Omental fat pad (tissue), 4 donors: ENCODE results near the gene KISS1R. TPM values are rescaled to one million over a fixed set of nuclear protein-coding genes. Genes with fewer than 3 reads are reported as not detected.

ENCODE experiments used
- ATAC-seq: fragments of 150-250 bp; one replicate; pipeline ENCODE4 v1.9.1; 2016; ENCODE audit warnings: mild to moderate bottlenecking, moderate library complexity; ENCODE audit not compliant: low FRiP score
- DNase-seq: peaks from one replicate; pipeline ENCODE4 v3.0.0-alpha.2; 2019; ENCODE audit warnings: low spot score
- CTCF ChIP-seq, 3 donors: fragments of 450-650 bp; IDR thresholded peaks; one replicate each; pipeline ENCODE4 v1.5.1; 2016 to 2017; ENCODE audit warnings: antibody characterized with exemption in 3 of 3, mild to moderate bottlenecking in 3 of 3, moderate library complexity in 2 of 3
- total RNA-seq, 4 donors: library from RNA; depleted of rRNA; stranded (reverse); fragments of >200 nt; gene quantifications; one replicate each; pipeline ENCODE4 v1.1.0, GENCODE V29; 2016

Gene KISS1R
- total RNA-seq, 4 donors from 2014 or later = 0.24 TPM; not detected in 3

- ATAC-seq = no peak
- no peak for TF ChIP-seq CTCF (IDR thresholded peaks at IDR 0.05)
- DNase-seq = no peak
Measured at GRCh38 chr19:911197-912033, 5.7 kb upstream of the KISS1R start.

DNA sequence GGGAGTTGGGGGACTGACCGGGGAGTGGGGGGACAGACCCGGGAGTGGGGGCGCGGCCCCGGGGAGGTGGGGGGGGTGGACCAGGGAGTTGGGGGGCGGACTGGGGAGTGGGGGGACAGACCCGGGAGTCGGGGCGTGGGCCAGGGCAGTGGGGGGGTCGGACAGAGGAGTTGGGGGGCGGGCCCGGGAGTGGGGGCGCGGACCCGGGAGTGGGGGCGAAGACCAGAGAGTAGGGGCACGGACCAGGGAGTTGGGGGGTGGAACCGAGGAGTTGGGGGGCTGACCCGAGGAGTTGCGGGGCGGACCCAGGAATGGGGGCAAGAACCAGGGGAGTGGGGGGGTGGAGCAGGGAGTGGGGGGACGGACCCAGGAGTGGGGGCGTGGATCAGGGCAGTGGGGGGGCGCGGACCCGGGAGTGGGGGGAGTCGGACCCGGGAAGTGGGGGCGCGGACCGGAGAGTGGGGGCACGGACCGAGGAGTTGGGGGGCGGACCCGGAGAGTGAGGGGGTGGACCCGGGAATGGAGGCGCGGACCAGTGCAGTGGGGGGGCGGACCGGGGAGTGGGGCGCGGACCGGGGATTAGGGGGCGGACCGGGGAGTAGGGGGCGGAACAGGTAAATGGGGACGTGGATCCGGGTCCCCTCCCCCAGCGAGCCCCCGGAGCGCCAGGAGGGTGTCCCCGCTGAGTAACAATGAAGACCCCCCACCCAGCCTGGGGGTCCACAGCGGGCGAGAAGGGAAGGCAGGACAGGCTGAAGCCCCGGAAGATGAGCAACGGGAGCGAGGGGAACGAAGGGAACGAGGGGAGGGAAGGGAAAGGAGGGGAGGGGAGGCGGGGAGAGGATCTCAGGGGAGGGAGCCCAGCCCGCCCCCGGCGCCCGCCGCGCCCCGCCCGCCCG is 4.7 kb upstream of the KISS1R start:
- ATAC-seq (peak; percentile 42), DNase-seq (no peak)
- no peak for TF ChIP-seq CTCF (IDR thresholded peaks at IDR 0.05)

- DNase-seq = peak; percentile 46
- no peak for TF ChIP-seq CTCF (IDR thresholded peaks at IDR 0.05)
- ATAC-seq = peak; percentile 83
Measured at GRCh38 chr19:913080-913748, 3.9 kb upstream of the KISS1R start, which contains the start of gene R3HDM4. Gene R3HDM4 (minus strand): TSS chr19:913219. CDS start chr19:913157, 62 bp downstream.

- DNase-seq (no peak), ATAC-seq (peak; percentile 33)
- no peak for TF ChIP-seq CTCF (IDR thresholded peaks at IDR 0.05)
Measured at GRCh38 chr19:916645-917322, 349 bp upstream of the KISS1R start.

DNA sequence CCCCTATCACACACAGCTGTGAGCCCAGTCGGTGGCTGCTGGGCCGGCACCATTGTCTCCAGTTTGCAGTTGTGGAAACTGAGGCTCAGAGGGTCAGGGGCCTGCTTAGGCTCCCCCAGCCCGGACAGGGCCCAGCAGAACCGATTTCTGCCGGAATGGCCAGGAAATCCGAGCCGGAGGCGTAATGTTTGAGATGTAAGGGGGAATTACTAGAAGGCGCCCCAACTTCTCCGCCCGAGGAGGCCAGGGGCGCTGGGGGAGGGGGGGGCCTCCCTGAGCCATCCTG is 962 bp downstream of the KISS1R start:
- TF ChIP-seq CTCF (IDR thresholded peaks at IDR 0.05) = no peak
- no peak for DNase-seq
- ATAC-seq = no peak

GRCh38 chr19:918481-919198 is 1.5 kb downstream of the KISS1R start:
- ATAC-seq = no peak
- DNase-seq = no peak

More at GRCh38 chr19:918481-919198, 1.5 kb downstream of the KISS1R start:
- no peak for TF ChIP-seq CTCF (IDR thresholded peaks at IDR 0.05)
